Activated CD8-positive, alpha-beta T cell treated with anti-CD3 and anti-CD28 coated beads, Interleukin-2, amount 10 ng/mL, durations not matched to agents 7 days and 5 days (primary cell): ENCODE data around the gene FFAR4. TPM values are rescaled to one million over a fixed set of nuclear protein-coding genes. Genes with fewer than 3 reads are reported as not detected.

Experiments
- ATAC-seq: fragments of 150-1000 bp; cut with Tn5 transposase; one replicate; pipeline ENCODE4 v1.10.0; 2021; ENCODE audit warnings: moderate library complexity
- CTCF ChIA-PET: fragments of 350-600 bp; sonication (Branson Sonifier 250); formaldehyde crosslinking; loops from one replicate; lab custom pipeline; 2021; ENCODE audit warnings: antibody characterized with exemption; lab: Charles Lee
- POLR2A ChIA-PET: fragments of 350-600 bp; sonication (Branson Sonifier 250); formaldehyde crosslinking; loops from one replicate; lab custom pipeline; 2021; ENCODE audit warnings: antibody characterized with exemption; lab: Charles Lee
- DNase-seq: peaks from one replicate; pipeline ENCODE4 v3.0.0-alpha.2; 2020
- H3K27ac Mint-ChIP-seq: one replicate; pipeline ENCODE4 v1.8.0; 2021; ENCODE audit warnings: mild to moderate bottlenecking, mixed read lengths
- H3K27me3 Mint-ChIP-seq: one replicate; pipeline ENCODE4 v1.8.0; 2021; ENCODE audit warnings: low read depth, mixed read lengths
- H3K36me3 Mint-ChIP-seq: one replicate; pipeline ENCODE4 v1.8.0; 2021; ENCODE audit warnings: low read depth, mixed read lengths
- H3K4me1 Mint-ChIP-seq: one replicate; pipeline ENCODE4 v1.8.0; 2021; ENCODE audit warnings: low read depth, mixed read lengths
- H3K4me3 Mint-ChIP-seq: one replicate; pipeline ENCODE4 v1.8.0; 2021; ENCODE audit warnings: mild to moderate bottlenecking, mixed read lengths
- H3K9me3 Mint-ChIP-seq: one replicate; pipeline ENCODE4 v1.8.0; 2022; ENCODE audit warnings: mixed read lengths; ENCODE audit not compliant: insufficient read depth
- total RNA-seq, 2 experiments: library from RNA; stranded (reverse); gene quantifications; one replicate each; pipeline ENCODE4 v1.2.3, GENCODE V29; 2021

FFAR4 gene
- total RNA-seq, 2 experiments from 2014 or later = not detected

GRCh38 chr10:93573924-93574323 is 7.5 kb downstream of the FFAR4 start:
- H3K4me3 Mint-ChIP-seq = no peak overlapping the region
- DNase-seq = no peak
- H3K9me3 Mint-ChIP-seq = no peaks in the 10 kb centered on the region
- ATAC-seq = no peak
- CTCF ChIA-PET = no interaction called here
- H3K36me3 Mint-ChIP-seq = no peaks in the 10 kb centered on the region
- peaks cover 42% of the 10 kb centered on the region for H3K27me3 Mint-ChIP-seq
- POLR2A ChIA-PET = no interaction called here
- no peak overlapping the region for H3K27ac Mint-ChIP-seq
- H3K4me1 Mint-ChIP-seq = peaks cover 7% of the 10 kb centered on the region

DNA sequence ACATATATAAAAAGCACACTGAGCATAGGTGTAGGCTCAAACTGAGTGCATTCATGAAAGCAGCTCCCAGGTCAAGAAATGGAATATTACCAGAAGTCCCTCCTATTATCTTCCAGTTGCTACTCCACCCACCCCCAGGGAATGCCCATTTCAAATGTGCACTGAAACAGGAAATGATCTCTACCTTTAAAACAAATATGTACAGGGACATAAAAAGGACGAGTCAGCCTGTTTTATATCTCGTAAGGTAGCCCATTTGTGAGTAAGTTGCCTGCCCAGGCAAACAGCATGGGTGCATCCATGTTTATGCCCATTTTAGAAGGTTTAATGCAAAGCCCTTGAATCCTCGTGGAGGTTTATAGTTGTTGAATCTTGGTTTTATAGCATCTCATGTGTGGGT is 10.4 kb downstream of the FFAR4 start:
- Mint-ChIP-seq H3K36me3 (no peaks in the 10 kb centered on the region), H3K4me1 (peaks cover 7% of the 10 kb centered on the region), H3K4me3 (no peak overlapping the region), H3K9me3 (no peaks in the 10 kb centered on the region), H3K27me3 (peaks cover 20% of the 10 kb centered on the region), H3K27ac (no peak overlapping the region)
- CTCF ChIA-PET = no interaction called here
- no peak for ATAC-seq
- POLR2A ChIA-PET = no interaction called here
- DNase-seq = no peak

GRCh38 chr10:93577565-93577964 is 11.1 kb downstream of the FFAR4 start:
- H3K36me3 Mint-ChIP-seq = no peaks in the 10 kb centered on the region
- no peak overlapping the region for H3K4me3 Mint-ChIP-seq
- H3K27ac Mint-ChIP-seq = no peak overlapping the region
- ChIA-PET POLR2A (no interaction called here), CTCF (no interaction called here)
- peaks cover 15% of the 10 kb centered on the region for H3K27me3 Mint-ChIP-seq
- peaks cover 7% of the 10 kb centered on the region for H3K4me1 Mint-ChIP-seq
- H3K9me3 Mint-ChIP-seq = no peaks in the 10 kb centered on the region
- DNase-seq (no peak), ATAC-seq (no peak)

GRCh38 chr10:93579089-93579488 is 12.6 kb downstream of the FFAR4 start:
- no peaks in the 10 kb centered on the region for H3K9me3 Mint-ChIP-seq
- H3K4me3 Mint-ChIP-seq = no peak overlapping the region
- ChIA-PET POLR2A (no interaction called here), CTCF (no interaction called here)
- no peak for ATAC-seq
- no peak for DNase-seq
- H3K4me1 Mint-ChIP-seq = no peaks in the 10 kb centered on the region
- H3K27me3 Mint-ChIP-seq = peaks cover 10% of the 10 kb centered on the region
- no peaks in the 10 kb centered on the region for H3K36me3 Mint-ChIP-seq
- no peak overlapping the region for H3K27ac Mint-ChIP-seq

- Mint-ChIP-seq H3K4me1 (no peaks in the 10 kb centered on the region), H3K36me3 (no peaks in the 10 kb centered on the region), H3K9me3 (no peaks in the 10 kb centered on the region), H3K27me3 (peaks cover 5% of the 10 kb centered on the region), H3K27ac (no peak overlapping the region), H3K4me3 (no peak overlapping the region)
- no peak for DNase-seq
- ChIA-PET CTCF (no interaction called here), POLR2A (no interaction called here)
- no peak for ATAC-seq
Observed at GRCh38 chr10:93579985-93580711, 13.7 kb downstream of the FFAR4 start.

DNA sequence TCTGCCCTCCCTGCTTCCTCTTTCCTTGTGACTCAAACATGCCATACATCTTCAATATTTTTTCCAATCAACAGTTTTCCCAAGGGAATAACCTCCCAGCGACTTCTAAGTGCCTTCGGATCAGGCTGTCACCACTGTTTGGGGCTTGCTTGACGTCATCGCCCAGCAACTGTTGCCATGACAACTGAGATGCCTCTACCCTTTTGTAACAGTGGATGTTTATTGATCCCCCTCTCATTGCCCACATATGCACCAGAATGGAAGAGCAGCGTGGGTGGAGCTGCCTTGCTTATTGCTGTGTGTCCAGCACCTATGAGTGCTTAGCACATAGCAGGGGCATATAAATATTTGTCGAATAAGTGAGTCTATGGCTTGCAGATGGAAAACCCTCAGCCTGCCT is 14.4 kb downstream of the FFAR4 start:
- Mint-ChIP-seq H3K27me3 (no peaks in the 10 kb centered on the region), H3K27ac (no peak overlapping the region), H3K36me3 (no peaks in the 10 kb centered on the region), H3K9me3 (no peaks in the 10 kb centered on the region), H3K4me3 (no peak overlapping the region), H3K4me1 (no peaks in the 10 kb centered on the region)
- no peak for DNase-seq
- POLR2A ChIA-PET = no interaction called here
- CTCF ChIA-PET = no interaction called here
- no peak for ATAC-seq

- Mint-ChIP-seq H3K4me1 (no peaks in the 10 kb centered on the region), H3K4me3 (no peak overlapping the region), H3K9me3 (no peaks in the 10 kb centered on the region), H3K36me3 (no peaks in the 10 kb centered on the region), H3K27ac (no peak overlapping the region), H3K27me3 (no peaks in the 10 kb centered on the region)
- DNase-seq (no peak), ATAC-seq (no peak)
- ChIA-PET CTCF (no interaction called here), POLR2A (no interaction called here)
Observed at GRCh38 chr10:93584445-93584844, 18.0 kb downstream of the FFAR4 start.

DNA sequence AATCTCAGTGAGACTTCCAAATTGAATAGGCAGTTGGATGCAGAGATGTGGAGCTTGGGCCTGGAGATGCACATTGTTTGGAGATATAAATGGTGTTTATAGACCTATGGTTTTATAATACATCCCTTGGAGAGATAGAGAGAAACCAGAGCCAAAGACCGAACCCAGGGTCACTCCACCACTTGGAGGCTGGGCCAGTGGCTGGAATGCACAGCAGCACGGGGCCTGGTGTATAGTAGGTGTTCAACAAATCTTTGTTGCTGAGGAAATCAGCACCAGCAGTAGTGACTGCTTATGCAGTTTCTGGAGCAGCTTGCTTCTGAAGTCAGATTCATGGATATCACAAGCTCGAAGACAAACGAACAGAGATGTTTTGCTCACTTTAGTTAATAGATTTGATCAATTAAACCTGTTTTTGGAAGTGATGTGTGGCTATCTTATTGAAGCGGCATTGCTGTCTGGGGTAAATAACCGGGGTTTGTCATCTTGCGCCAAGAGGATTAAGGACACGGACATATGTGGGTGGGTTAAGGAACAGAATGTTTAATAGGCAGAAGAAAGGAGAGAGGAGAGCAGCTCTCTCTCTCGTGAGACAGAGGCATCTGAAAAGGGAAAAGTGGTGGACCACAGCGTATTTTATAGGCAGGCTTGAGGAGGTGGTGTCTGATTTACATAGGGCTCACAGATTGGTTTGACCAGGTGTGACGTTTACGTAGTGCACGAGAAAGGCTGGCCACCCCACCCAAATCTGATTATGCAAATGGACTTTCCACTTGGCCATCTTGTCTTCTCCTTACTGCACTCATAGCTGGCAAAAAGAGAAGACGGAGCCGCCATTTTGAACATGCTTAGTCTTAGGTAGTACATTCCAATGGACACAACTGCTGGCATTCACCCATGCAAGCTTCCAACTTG is 23.4 kb downstream of the FFAR4 start:
- no peak for ATAC-seq
- H3K4me1 Mint-ChIP-seq = no peaks in the 10 kb centered on the region
- H3K4me3 Mint-ChIP-seq = no peak overlapping the region
- CTCF ChIA-PET = no interaction called here
- no peaks in the 10 kb centered on the region for H3K27me3 Mint-ChIP-seq
- DNase-seq = no peak
- no peaks in the 10 kb centered on the region for H3K36me3 Mint-ChIP-seq
- no peaks in the 10 kb centered on the region for H3K9me3 Mint-ChIP-seq
- POLR2A ChIA-PET = no interaction called here
- H3K27ac Mint-ChIP-seq = no peak overlapping the region

DNA sequence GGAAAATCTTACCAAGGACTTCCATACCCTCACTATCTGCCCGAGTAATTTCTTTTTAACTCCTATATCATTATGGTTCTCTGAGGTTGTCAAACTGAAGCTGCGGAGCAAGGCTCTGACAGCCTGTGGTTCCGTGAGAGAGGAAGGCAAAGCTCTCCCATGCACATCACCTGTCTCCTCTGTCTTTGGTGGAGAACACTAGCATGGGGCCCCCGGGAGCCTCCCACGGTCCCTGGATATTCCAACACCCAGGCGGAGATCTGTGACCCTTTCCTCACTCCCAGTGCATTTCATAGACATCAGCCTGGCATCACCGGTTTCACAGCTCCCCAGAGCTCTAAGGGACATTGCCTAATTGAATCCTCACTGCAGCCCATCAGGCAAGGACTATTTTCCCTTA is 24.2 kb downstream of the FFAR4 start:
- ATAC-seq (no peak), DNase-seq (no peak)
- H3K4me3 Mint-ChIP-seq = no peak overlapping the region
- no peaks in the 10 kb centered on the region for H3K36me3 Mint-ChIP-seq
- H3K9me3 Mint-ChIP-seq = no peaks in the 10 kb centered on the region
- H3K27me3 Mint-ChIP-seq = peaks cover 2% of the 10 kb centered on the region
- CTCF ChIA-PET = no interaction called here
- H3K27ac Mint-ChIP-seq = no peak overlapping the region
- POLR2A ChIA-PET = no interaction called here
- H3K4me1 Mint-ChIP-seq = no peaks in the 10 kb centered on the region

DNA sequence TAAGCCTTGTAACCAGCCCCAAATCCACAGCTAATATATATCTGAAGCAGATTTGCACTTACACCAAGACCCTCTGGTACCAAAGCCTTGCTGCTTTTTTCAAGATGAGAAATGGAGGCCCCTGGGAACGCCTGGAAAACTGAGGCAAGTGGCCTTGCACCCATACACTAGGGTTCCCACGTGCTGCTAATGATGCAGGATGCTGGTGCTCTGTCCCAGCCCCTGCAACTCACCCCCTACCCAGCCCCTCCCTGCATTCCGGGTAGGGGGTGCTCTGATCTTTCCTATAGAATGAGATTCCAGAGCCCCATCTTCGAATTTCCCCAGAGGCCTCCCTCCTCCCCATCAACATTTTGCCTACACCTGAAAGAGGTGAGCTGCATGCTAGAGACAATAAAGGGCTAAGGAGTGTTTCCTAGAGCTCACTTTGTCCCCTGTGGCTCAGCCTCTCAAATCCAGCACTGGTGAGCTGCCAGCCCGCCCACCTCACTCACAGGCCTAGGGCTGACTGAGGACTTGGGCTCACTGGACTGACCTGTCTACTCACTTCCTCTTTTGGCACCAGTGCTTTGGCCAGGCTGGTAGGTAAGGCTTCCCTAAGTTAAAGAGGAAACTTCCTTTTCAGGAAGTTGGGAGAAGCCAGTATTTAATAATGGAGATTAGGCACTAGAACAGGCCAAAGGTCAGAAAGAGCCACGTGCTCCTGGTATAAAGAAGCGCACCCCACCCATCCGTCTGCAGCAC is 24.8 kb downstream of the FFAR4 start:
- H3K27ac Mint-ChIP-seq = no peak overlapping the region
- H3K27me3 Mint-ChIP-seq = peaks cover 2% of the 10 kb centered on the region
- ChIA-PET POLR2A (no interaction called here), CTCF (no interaction called here)
- DNase-seq = no peak
- H3K4me3 Mint-ChIP-seq = no peak overlapping the region
- H3K4me1 Mint-ChIP-seq = no peaks in the 10 kb centered on the region
- no peak for ATAC-seq
- no peaks in the 10 kb centered on the region for H3K9me3 Mint-ChIP-seq
- H3K36me3 Mint-ChIP-seq = no peaks in the 10 kb centered on the region

DNA sequence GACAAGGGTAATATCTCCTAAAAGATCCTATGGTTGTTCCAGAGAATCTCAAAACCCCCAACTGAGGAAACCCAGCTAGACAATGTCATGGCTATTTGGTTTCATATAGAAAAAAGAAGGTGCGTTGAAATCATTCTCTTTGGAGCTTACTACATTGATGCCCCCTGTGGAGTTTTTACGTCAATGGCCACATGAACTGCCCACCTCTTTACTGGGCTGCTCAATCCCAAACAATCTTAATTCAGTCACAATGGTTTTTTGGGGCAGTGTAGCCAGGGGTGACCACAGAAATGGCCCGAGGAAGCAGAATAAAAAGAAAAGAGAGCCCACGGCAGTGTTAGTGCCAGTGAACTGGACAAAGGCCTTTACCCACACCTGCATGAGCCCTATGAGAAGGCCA is 26.8 kb downstream of the FFAR4 start:
- POLR2A ChIA-PET = no interaction called here
- Mint-ChIP-seq H3K4me1 (no peaks in the 10 kb centered on the region), H3K9me3 (no peaks in the 10 kb centered on the region), H3K27ac (no peak overlapping the region), H3K27me3 (peaks cover 2% of the 10 kb centered on the region), H3K4me3 (no peak overlapping the region), H3K36me3 (no peaks in the 10 kb centered on the region)
- CTCF ChIA-PET = no interaction called here
- DNase-seq (no peak), ATAC-seq (no peak)

- ATAC-seq = no peak
- H3K27me3 Mint-ChIP-seq = peaks cover 2% of the 10 kb centered on the region
- H3K4me1 Mint-ChIP-seq = no peaks in the 10 kb centered on the region
- no peak for DNase-seq
- ChIA-PET CTCF (no interaction called here), POLR2A (no interaction called here)
- H3K9me3 Mint-ChIP-seq = no peaks in the 10 kb centered on the region
- H3K4me3 Mint-ChIP-seq = no peak overlapping the region
- no peaks in the 10 kb centered on the region for H3K36me3 Mint-ChIP-seq
- no peak overlapping the region for H3K27ac Mint-ChIP-seq
Observed at GRCh38 chr10:93593749-93594148, 27.3 kb downstream of the FFAR4 start.
